ENCODE measurements around the gene SGCA. TPM values are rescaled to one million over a fixed set of nuclear protein-coding genes. Genes with fewer than 3 reads are reported as not detected.

The SGCA gene
- total RNA-seq, 1 experiment from 2014 or later: not detected

DNA sequence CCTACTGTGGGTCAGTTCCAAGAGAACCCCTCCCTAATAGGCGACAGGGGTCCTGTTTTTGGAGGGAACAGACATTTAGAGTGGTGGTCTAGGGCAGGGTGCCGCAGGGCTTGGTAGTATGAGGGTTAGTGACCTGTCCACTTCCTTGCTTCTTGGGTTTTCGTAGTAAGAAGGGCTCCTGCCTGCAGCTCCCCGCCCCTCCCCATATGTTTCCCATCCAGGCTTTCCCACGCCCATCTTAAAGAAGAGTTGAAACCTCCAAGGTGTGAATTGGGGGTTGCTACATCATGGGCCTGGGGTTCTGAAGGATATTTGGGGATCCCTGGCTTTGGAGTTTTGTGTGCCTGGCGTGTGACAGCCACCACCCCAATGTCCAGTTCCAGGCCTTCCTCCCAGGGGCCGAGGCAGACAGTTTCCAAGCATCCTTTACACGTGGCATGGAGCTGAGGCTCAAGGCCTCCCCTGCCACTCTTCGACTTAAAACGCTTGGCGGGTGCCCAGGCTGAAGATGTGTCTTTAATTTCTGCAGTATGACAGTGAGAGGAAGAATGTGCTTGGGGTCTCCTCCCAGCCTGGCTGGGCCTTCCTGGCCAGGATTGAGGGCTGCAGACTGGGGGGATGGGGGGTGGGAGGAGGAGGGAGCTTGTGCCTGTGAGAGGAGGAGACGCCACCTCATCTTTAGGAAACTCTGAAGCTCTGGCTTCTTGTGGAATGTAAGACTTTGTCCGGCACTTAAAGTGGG, 38.0 kb downstream of the SGCA start:
- H3K4me3 Mint-ChIP-seq (ENCODE audit: unreplicated experiment): no peak overlapping the region
- peaks cover 12% of the 10 kb centered on the region for H3K4me1 Mint-ChIP-seq (ENCODE audit: insufficient read depth, unreplicated experiment)
- POLR2A ChIA-PET: interaction anchor here (0.6 to 1.1 kb wide), 2 partner anchors 19 to 72 kb away, joined by 3 to 4 read pairs; no protein-coding TSS in a partner anchor
- H3K27me3 Mint-ChIP-seq (ENCODE audit: insufficient read depth, unreplicated experiment): peaks cover 16% of the 10 kb centered on the region
- no peaks in the 10 kb centered on the region for H3K36me3 Mint-ChIP-seq (ENCODE audit: insufficient read depth, unreplicated experiment)
- DNase-seq (ENCODE audit: unreplicated experiment): no peak
- no peaks in the 10 kb centered on the region for H3K9me3 Mint-ChIP-seq (ENCODE audit: unreplicated experiment)
- TF ChIP-seq, protein P1, sequence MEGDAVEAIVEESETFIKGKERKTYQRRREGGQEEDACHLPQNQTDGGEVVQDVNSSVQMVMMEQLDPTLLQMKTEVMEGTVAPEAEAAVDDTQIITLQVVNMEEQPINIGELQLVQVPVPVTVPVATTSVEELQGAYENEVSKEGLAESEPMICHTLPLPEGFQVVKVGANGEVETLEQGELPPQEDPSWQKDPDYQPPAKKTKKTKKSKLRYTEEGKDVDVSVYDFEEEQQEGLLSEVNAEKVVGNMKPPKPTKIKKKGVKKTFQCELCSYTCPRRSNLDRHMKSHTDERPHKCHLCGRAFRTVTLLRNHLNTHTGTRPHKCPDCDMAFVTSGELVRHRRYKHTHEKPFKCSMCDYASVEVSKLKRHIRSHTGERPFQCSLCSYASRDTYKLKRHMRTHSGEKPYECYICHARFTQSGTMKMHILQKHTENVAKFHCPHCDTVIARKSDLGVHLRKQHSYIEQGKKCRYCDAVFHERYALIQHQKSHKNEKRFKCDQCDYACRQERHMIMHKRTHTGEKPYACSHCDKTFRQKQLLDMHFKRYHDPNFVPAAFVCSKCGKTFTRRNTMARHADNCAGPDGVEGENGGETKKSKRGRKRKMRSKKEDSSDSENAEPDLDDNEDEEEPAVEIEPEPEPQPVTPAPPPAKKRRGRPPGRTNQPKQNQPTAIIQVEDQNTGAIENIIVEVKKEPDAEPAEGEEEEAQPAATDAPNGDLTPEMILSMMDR (IDR thresholded peaks at IDR 0.05; ENCODE audit: unreplicated experiment): no peak
- CTCF ChIA-PET: interaction anchor here (0.6 to 2.8 kb wide), 6 partner anchors 10 to 109 kb away, joined by 3 to 12 read pairs (median 4); partner anchors contain the start of gene PDK2
- intact Hi-C loops (cut with micrococcal nuclease): no loop called here
- no TSS peak for BruUV-seq (replicated peaks)
- no peak overlapping the region for H3K27ac Mint-ChIP-seq (ENCODE audit: low read depth, unreplicated experiment)

- Mint-ChIP-seq H3K9me3 (ENCODE audit: unreplicated experiment) (no peaks in the 10 kb centered on the region), H3K27ac (ENCODE audit: low read depth, unreplicated experiment) (no peak overlapping the region), H3K4me1 (ENCODE audit: insufficient read depth, unreplicated experiment) (peaks cover 10% of the 10 kb centered on the region), H3K4me3 (ENCODE audit: unreplicated experiment) (no peak overlapping the region), H3K36me3 (ENCODE audit: insufficient read depth, unreplicated experiment) (no peaks in the 10 kb centered on the region), H3K27me3 (ENCODE audit: insufficient read depth, unreplicated experiment) (peaks cover 16% of the 10 kb centered on the region)
- DNase-seq (ENCODE audit: unreplicated experiment): no peak
- TF ChIP-seq, protein P1 (IDR thresholded peaks at IDR 0.05; ENCODE audit: unreplicated experiment): no peak
- intact Hi-C loops (cut with micrococcal nuclease): no loop called here
- POLR2A ChIA-PET: interaction anchor here (1.1 kb wide), 1 partner anchor 18 kb away, joined by 4 read pairs; no protein-coding TSS in a partner anchor
- CTCF ChIA-PET: interaction anchor here (0.5 to 2.5 kb wide), 5 partner anchors 10 to 93 kb away, joined by 3 to 12 read pairs (median 3); no protein-coding TSS in a partner anchor
- BruUV-seq (replicated peaks): no TSS peak
Observed at GRCh38 chr17:50204431-50204830, 38.6 kb downstream of the SGCA start.

DNA sequence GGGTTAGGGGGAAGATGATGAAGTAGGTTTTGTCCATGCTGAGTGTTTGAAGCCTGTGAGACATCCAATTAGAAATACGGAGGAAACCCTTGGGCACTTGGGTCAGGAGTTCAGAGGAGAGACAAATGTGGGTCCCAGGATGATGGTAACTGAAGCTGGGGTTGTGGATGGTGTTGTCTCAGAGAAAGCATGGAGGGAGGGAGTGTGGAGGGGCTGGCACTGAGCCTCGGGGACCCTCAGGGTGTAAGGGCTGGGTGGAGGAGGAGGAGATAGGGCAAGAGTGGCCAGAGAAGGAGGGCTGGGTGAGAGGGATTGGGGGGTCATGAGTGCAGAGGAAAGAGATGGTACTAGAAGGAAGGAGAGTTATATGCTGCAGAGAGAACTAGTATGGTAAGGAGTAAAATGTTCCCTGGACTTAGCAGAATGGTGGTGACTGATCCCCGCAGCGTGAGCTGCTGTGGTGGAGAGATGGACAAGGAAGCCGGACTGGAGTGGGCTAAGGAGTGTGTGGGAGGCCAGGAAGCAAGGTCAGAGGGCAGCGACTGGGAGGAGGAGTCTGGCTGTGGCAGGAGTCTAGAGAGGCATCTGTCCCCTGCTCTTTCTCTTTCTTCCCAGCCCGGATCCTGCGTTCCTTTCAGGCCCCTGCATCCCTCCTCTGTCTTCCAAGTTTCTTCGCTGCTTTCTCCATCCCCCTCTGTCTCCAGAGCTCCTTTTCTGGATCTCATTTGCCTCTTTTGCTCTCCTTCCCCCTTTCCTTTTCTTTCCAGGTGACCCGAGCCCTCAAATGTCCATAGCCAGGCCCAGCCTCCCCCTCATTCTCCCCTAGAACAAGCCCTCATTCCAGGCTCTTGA, 39.5 kb downstream of the SGCA start:
- TF ChIP-seq, protein P1 (IDR thresholded peaks at IDR 0.05; ENCODE audit: unreplicated experiment): no peak
- peaks cover 16% of the 10 kb centered on the region for H3K27me3 Mint-ChIP-seq (ENCODE audit: insufficient read depth, unreplicated experiment)
- no peak overlapping the region for H3K4me3 Mint-ChIP-seq (ENCODE audit: unreplicated experiment)
- H3K27ac Mint-ChIP-seq (ENCODE audit: low read depth, unreplicated experiment): no peak overlapping the region
- intact Hi-C loops (cut with micrococcal nuclease): no loop called here
- BruUV-seq (replicated peaks): no TSS peak
- H3K36me3 Mint-ChIP-seq (ENCODE audit: insufficient read depth, unreplicated experiment): no peaks in the 10 kb centered on the region
- POLR2A ChIA-PET: interaction anchor here (0.7 kb wide), 2 partner anchors 76 to 377 kb away, joined by 3 read pairs; no protein-coding TSS in a partner anchor
- DNase-seq (ENCODE audit: unreplicated experiment): no peak
- no peaks in the 10 kb centered on the region for H3K9me3 Mint-ChIP-seq (ENCODE audit: unreplicated experiment)
- CTCF ChIA-PET: interaction anchor here (0.6 to 2.5 kb wide), 5 partner anchors 26 to 95 kb away, joined by 3 to 12 read pairs (median 3); no protein-coding TSS in a partner anchor
- H3K4me1 Mint-ChIP-seq (ENCODE audit: insufficient read depth, unreplicated experiment): peaks cover 17% of the 10 kb centered on the region
